Lower leg skin (tissue), 3 donors: ENCODE measurements around the gene TOX2.

Experiments used
- POLR2A ChIP-seq, 2 donors: fragments of 450-650 bp; IDR thresholded peaks; one replicate each; pipeline ENCODE4 v1.6.1; 2016 to 2017; ENCODE audit warnings: antibody characterized with exemption in 2 of 2, mild to moderate bottlenecking in 1 of 2, moderate library complexity in 1 of 2
- TF ChIP-seq, protein P1 (sequence below), 3 donors: fragments of 450-650 bp; IDR thresholded peaks; one replicate each; pipeline ENCODE4 v1.5.1; 2016; ENCODE audit warnings: antibody characterized with exemption in 3 of 3, mild to moderate bottlenecking in 3 of 3, moderate library complexity in 2 of 3

DNA sequence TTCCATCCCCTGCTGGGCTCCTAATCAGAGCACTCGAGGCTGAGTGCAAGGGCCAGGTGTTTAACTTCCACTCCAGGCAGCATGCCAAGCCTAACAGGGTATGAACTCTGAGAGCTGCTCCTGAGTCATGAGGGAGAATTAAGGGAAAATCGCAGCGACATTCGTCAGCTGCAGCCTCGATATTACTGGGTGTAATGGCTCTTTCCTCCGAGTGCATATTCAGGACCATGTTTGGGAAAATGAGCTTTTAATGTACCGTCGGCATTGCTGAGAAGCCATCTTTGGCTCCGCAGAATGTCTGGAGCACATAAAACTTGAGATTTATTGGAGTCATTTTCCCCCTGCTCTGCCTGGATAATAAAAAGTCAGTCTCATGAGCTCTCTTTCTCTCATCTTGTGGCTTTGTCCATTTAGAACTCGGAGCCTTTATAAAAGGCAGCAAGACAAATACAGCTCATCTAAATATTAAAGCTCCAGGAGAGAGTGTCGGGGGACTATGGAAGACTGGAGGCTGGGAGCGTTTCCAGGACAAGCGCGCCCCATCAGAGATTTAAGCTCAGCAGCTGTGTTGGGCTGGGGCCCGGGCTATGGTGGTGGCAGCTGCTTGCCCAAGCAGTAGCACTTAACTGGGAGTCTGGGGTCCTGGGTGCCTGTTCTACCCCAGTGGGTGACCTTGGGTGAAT, 103.7 kb downstream of the TOX2 start:
- no peak for TF ChIP-seq POLR2A (IDR thresholded peaks at IDR 0.05)
- TF ChIP-seq, protein P1, sequence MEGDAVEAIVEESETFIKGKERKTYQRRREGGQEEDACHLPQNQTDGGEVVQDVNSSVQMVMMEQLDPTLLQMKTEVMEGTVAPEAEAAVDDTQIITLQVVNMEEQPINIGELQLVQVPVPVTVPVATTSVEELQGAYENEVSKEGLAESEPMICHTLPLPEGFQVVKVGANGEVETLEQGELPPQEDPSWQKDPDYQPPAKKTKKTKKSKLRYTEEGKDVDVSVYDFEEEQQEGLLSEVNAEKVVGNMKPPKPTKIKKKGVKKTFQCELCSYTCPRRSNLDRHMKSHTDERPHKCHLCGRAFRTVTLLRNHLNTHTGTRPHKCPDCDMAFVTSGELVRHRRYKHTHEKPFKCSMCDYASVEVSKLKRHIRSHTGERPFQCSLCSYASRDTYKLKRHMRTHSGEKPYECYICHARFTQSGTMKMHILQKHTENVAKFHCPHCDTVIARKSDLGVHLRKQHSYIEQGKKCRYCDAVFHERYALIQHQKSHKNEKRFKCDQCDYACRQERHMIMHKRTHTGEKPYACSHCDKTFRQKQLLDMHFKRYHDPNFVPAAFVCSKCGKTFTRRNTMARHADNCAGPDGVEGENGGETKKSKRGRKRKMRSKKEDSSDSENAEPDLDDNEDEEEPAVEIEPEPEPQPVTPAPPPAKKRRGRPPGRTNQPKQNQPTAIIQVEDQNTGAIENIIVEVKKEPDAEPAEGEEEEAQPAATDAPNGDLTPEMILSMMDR (IDR thresholded peaks at IDR 0.05): no peak
